ENCODE measurements around the gene BPTF. TPM values are rescaled to one million over a fixed set of nuclear protein-coding genes. Genes with fewer than 3 reads are reported as not detected.
"Not testable (repeated sequence)": the region's sequence is repeated elsewhere in the genome, so short reads cannot be mapped to it uniquely, and the experiment has no call there.

Gene BPTF
- total RNA-seq, 1 donor from 2014 or later: 79.2 TPM

- H3K36me3 ChIP-seq: peaks cover 64% of the 10 kb centered on the region
- no peak overlapping the region for H3K4me3 ChIP-seq
- DNase-seq: no peak
These were observed 145.5 kb downstream of the BPTF start for GRCh38 chr17:67970783-67971182.

GRCh38 chr17:67974185-67974584 is 148.9 kb downstream of the BPTF start:
- no peaks in the 10 kb centered on the region for H3K4me1 ChIP-seq
- no peak overlapping the region for H3K27ac ChIP-seq (replicated peaks)
- TF ChIP-seq CTCF (IDR thresholded peaks at IDR 0.05; ENCODE audit: borderline replicate concordance): no peak
- intact Hi-C loops (cut with micrococcal nuclease): no loop called here
- H3K9me3 ChIP-seq (replicated peaks): no peaks in the 10 kb centered on the region
- no peak for DNase-seq
- no peaks in the 10 kb centered on the region for H3K27me3 ChIP-seq (ENCODE audit: low read depth)
- peaks cover 64% of the 10 kb centered on the region for H3K36me3 ChIP-seq
- H3K4me3 ChIP-seq: no peak overlapping the region

More at GRCh38 chr17:67970783-67971182, 145.5 kb downstream of the BPTF start:
- Histone ChIP-seq H3K27me3 (ENCODE audit: low read depth) (no peaks in the 10 kb centered on the region), H3K9me3 (replicated peaks) (no peaks in the 10 kb centered on the region), H3K4me1 (no peaks in the 10 kb centered on the region), H3K27ac (replicated peaks) (no peak overlapping the region)
- TF ChIP-seq CTCF (IDR thresholded peaks at IDR 0.05; ENCODE audit: borderline replicate concordance): no peak
- intact Hi-C loops (cut with micrococcal nuclease): no loop called here

- no peak for DNase-seq
- Histone ChIP-seq H3K4me1 (no peaks in the 10 kb centered on the region), H3K9me3 (replicated peaks) (no peaks in the 10 kb centered on the region), H3K36me3 (peaks cover 68% of the 10 kb centered on the region), H3K27me3 (ENCODE audit: low read depth) (no peaks in the 10 kb centered on the region), H3K4me3 (no peak overlapping the region), H3K27ac (replicated peaks) (no peak overlapping the region)
- intact Hi-C loops (cut with micrococcal nuclease): no loop called here
- TF ChIP-seq CTCF (IDR thresholded peaks at IDR 0.05; ENCODE audit: borderline replicate concordance): no peak
These were observed 149.3 kb downstream of the BPTF start for GRCh38 chr17:67974598-67975066.

GRCh38 chr17:67976306-67976705 is 151.0 kb downstream of the BPTF start:
- intact Hi-C loops (cut with micrococcal nuclease); H3K4me3 ChIP-seq; H3K4me1 ChIP-seq; H3K27me3 ChIP-seq (ENCODE audit: low read depth); H3K27ac ChIP-seq (replicated peaks); H3K9me3 ChIP-seq (replicated peaks); DNase-seq: not testable (repeated sequence)
- peaks cover 70% of the 10 kb centered on the region for H3K36me3 ChIP-seq

GRCh38 chr17:67980456-67980855 is 155.2 kb downstream of the BPTF start:
- TF ChIP-seq CTCF (IDR thresholded peaks at IDR 0.05; ENCODE audit: borderline replicate concordance): no peak
- no peak overlapping the region for H3K4me3 ChIP-seq
- no peaks in the 10 kb centered on the region for H3K4me1 ChIP-seq
- intact Hi-C loops (cut with micrococcal nuclease): no loop called here
- peaks cover 50% of the 10 kb centered on the region for H3K36me3 ChIP-seq
- no peak overlapping the region for H3K27ac ChIP-seq (replicated peaks)
- no peak for DNase-seq
- H3K27me3 ChIP-seq (ENCODE audit: low read depth): no peaks in the 10 kb centered on the region
- H3K9me3 ChIP-seq (replicated peaks): no peaks in the 10 kb centered on the region

GRCh38 chr17:67980883-67981282 is 155.6 kb downstream of the BPTF start:
- H3K27ac ChIP-seq (replicated peaks); H3K4me3 ChIP-seq; H3K4me1 ChIP-seq; H3K27me3 ChIP-seq (ENCODE audit: low read depth); DNase-seq; H3K9me3 ChIP-seq (replicated peaks); intact Hi-C loops (cut with micrococcal nuclease): not testable (repeated sequence)
- H3K36me3 ChIP-seq: peaks cover 46% of the 10 kb centered on the region
